Pulmonary artery endothelial cell (primary cell): Measurements from ENCODE around the gene H1-8. TPM values are rescaled to one million over a fixed set of nuclear protein-coding genes. Genes with fewer than 3 reads are reported as not detected.
A peak's percentile ranks its signal among the peaks of the same experiment; 100 is the strongest.

Experiments
- DNase-seq: peaks from one replicate; pipeline ENCODE4 v3.0.0-alpha.2; 2011; ENCODE audit warnings: low read depth, low spot score
- total RNA-seq: library from RNA; depleted of rRNA; stranded (reverse); fragments of >200 nt; gene quantifications from 2 replicates; pipeline ENCODE4 v1.2.3, GENCODE V29; 2014

H1-8 gene
- total RNA-seq, 1 donor from 2014 or later, result not detected

DNA sequence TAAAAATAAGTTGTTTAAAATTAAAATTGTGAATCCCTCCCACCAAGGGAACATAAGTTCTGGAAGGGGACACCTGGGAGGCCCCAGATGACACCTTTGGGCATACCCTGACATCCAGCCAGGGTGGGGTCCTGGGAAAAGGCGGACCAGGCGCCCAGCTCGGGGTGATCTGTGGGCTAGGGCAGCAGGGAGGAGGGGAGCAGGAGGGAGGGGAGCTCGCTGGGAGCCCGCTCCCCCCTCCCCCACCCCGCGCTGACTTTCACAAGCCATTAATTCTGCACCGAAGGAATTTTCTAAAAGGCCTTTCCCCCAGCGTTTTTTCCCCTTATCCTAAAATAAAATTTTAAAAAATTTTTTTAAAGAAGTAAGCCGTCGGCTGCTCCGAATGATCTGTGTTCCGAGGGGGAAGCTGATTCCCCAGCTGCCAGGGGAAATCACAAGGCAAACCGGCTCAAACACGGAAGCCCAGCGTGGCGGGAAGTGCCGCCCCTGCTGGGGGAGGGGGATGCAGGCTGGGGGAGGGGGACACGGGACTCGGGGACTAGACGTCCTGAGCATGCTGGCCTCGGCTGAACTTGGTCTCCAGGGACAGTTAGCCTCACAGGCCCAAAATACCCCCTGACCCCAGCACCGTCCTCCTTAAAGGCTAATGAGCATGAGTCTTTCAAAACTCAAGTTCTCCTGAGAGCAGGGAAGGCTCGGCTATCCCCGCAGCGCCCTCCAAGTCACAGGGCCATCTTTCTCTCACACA is 49.6 kb downstream of the H1-8 start:
- DNase-seq, result no peak

DNA sequence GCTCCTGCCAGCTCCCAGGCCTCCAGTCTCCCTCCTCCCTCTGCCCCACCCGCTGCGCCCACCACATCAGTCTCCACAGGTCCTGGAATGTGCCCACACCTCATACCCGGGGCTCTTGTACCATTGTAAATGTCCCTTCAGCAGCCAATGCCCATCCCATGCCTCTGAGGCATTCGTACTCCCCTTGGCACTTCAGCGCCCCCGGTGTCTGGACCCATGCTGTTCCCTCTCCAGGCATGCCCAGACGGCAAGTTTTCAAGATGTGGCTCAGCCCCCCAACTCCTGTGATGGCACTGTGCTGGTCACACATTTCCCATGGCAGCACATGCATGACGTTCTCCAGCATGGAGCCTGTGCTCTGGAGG is 50.2 kb downstream of the H1-8 start:
- no peak for DNase-seq

DNA sequence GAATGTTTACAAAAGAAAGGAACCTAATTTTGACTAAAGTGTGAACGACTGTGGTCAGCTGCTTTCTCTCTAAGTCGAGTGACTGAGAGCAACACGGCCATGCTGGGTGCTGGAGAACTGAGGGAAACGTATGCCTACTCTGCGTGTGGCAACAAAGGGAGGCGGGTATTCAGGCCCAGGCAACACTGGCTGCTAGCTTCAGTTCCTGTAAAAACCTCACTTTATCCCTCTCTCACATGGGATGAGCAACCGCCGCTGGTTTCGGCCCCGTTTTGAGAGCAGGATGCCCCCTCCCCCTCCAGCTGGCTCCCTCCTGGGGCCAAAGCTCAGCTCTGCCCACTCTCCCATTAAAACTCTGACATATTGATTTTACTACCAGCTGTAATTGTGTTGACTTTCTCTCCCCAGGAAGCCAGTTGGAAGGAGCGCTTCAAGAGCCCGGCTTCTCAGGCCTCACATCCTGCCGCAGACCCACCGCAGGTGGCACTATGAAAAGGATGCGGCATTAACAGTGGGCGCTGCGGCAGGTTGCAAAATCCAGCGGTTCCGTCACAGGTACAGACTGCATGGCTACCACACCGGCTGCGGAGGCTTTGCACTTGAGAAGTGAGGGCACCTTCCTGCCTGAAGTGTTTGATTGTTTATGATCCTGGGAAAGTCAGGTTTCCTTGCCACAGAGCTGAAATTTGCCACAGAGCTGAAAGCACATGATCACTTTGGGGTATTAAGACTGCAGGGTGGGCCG is 50.8 kb downstream of the H1-8 start:
- no peak for DNase-seq

DNA sequence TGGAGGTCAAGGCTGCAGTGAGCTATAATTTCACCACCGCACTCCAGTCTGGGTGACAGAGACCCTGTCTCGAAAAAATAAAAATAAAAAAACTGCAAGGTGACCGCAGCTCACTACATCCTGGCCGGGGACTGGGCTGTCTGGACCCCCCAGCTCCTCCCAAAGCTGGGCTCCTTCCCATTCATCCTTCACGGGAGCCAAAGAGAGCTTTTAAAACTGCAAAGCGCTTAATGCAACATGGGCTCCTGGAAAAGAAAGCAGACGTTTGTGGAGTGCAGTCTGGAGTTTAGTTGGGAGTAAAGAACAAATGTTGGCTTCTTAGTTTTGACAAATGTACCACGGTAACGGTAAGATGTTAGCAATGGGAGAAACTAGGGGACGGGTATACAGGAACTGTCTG is 51.4 kb downstream of the H1-8 start:
- no peak for DNase-seq

DNA sequence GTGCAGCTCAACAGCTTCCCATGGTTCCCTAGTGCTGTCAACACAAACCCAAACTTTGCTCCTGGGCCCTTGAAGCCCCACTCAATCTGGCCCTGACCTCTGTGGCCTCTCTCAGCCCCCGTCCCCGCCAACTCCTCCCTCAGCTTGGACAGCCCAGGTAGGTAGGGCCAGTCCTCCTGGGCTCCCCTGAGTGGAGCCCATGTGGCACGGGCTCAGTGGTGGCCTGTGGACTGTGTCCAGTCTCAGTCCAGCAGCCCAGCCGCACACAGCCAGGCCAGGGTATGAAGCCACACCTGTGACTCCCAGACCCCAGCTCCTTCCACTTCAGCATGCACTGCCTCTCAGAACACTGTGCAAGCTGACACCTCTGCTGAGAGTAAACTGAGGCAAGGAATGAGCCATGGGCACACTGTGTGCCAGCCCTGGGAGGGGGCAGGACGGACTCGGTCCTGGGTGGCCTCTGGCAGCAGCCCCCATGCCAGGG is 52.0 kb downstream of the H1-8 start:
- DNase-seq, result no peak

DNA sequence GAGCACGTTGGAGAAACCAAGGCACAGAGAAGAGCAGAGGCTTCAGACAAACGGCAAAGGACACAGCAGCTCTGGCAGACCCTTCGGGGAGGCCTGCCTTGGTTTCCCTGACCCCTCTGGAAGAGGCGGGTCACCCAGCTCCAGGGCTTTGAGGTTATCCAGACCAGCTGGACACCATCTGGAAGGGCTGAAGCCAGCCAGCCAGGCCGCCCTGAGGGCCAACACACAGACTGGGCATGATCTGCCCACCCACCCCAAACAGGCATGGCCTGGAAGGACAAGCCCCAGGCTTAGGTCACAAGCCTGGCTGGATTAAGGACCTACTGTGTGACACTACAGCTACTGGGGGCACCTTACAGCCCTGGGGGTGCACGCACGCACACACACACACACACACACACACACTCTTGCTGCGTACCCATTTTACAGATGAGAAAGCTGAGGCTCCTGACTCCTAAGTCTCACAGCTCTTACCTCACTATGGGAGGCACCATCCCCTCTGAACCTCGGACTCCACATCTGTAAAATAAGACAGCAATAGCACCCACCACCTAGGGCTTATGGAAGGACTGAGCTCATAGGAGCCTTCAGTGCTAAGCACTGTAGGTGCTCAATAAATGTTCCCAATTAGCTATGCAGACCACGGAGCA is 52.7 kb downstream of the H1-8 start:
- no peak for DNase-seq

DNA sequence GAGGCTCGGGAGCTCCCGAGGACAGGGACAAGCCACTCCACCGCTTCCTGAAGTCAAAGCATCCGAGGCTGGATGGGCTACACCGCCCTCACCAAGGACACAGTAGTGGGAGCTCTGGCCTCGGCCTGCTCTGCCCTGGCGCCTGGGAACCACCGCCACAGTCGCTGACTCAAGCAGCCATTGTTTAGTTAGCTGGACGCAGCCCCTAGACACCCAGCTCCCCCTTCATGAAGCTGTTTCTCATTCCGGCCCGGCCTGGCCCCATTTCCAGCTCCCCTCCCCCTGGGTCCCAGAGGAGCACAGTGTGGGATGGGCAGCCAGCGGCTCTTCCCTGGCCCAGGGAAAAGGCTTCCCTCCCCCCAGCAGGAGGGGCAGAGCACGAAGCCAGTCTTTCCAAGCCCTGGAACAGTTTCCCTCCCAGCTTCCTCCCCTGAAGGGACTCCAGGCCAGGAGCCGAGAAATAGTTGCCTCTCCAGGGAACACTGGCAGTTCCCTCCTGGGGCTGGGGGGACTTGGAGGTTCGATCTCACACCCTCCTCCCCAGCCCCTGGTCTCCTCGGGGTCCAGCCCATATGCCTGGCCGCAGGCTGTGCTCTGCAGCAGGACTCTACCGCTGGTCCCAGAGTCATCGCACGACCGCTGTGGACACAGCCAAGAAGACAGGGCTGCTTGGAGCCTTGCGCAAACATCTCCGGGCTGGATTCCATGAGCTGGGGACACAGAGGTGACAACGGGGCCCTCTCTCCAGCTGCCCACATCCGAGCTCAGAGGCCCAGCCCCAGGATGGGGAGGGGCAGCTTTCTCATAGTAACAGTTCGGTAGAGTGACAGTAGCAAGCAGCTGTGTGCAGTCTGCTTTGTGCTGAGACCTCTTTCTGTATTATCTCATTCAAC is 53.5 kb downstream of the H1-8 start:
- DNase-seq, result peak; percentile 93

DNA sequence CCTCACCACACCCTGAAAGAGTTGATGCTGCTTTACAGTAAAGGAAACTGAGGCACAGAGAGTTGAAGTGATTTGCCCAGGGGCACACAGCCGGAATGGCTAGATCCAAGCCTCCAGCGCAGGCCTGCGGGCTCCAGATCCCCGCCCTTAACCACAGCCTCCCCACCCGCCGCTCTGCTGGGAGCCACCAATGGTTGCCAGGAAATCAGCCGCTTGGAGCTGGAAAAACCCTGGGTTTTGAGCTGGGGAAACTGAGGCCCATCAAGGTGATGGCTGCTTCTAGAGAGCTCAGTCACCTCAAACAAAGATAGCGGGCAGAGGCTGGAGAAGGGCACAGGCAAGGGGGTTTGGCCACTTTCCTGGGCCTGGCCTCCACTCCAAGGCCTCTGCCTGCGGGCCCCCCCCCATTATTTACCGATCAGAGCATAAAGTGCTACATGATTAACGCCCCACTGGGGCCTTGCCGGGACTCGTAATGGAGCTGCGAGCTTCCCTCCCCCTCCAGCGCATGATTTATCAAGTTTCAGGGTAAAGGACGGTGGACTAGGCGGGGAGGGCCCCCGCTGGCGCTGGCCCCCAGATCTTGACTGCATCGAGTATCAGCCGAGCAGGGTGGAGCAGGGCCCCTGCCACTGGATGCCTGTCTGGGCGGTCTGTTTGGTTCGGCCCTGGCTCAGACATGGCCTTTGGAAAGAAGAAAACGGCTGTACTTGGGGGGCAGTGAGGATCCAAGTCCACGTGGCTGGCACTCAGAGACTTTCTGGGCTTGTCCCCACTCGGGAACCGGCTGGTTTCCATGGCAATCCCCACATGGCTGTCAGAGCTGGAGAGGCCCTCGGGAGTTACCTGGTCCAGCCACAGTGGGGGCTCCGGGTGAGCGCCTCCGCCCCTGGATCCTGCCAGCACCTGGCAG is 54.4 kb downstream of the H1-8 start:
- DNase-seq, result no peak

DNA sequence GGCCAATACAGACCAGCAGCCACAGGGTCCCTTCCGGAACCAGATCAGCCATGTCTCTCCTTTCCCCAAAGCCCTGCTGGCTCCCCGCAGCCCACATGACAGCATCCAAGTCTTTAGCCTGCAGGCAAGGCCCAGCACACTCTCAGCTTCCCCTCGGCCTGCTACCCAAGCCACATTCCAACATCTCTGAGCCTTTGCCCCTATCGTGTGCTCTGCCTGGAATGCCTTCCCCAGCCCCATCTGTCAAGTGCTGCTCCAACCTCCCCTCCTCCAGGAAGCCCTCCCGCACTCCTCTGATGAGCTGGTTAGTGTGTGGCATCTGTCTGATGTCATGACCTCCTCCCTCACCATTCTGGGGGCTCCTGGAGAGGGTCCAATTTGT is 55.0 kb downstream of the H1-8 start:
- no peak for DNase-seq

DNA sequence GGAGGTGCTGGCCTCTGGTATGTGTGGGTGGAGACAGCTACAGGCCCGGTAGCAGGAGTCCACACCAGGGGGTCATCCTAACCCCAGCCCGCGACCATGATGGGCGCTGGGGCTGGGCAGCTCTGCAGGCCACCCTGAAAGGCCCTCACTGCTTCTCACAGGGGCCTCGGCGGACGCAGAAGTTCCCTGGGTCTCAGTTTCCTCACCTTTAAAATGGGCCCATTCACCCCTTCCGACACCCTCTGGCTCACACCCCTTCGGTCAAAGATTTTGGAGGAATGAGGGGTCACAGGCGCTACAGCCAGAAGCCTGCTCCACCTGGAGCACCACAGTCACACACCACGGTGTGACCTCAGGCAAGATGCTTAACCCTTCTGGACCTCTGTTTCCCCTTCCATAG is 55.5 kb downstream of the H1-8 start:
- DNase-seq, result no peak

DNA sequence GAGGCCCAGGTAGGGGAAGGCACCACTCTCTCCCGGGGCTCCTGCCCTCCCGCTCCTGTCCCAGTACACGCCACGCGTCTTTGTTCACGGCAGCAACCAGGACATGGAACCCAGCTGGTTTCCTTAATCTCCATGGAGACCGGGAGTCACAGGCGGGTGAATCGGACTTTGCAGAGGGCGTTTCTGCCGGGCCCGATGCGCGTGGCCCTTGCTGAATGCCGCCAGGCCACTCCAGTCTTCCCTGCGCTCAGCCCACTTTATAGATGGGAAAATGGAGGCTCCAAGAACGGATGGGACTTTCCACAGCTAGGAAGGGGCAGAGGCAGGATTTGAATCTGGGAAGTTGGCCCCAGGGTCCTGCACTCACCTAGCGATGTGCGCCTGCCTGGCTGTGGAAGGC is 56.1 kb downstream of the H1-8 start:
- DNase-seq, result peak; percentile 54

DNA sequence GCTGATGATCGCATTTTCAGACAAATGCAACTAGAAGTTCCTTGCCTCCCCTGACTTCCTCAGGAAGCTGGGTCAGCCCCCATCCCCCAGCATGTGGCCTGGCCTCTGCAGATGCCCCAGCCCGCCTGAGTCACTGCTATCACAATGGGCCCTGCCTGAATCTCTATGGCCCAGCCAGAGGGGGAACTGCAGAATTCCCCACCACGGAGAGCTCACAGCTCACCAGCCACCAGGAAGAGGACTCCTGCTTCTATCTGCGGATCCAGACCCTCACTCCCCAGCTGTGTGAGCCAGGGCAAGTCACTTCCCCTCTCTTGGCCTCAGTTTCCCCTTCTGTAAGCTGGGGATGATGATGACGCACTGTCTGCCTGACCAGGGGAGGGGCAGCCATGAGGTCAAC is 56.6 kb downstream of the H1-8 start:
- DNase-seq, result peak; percentile 92

DNA sequence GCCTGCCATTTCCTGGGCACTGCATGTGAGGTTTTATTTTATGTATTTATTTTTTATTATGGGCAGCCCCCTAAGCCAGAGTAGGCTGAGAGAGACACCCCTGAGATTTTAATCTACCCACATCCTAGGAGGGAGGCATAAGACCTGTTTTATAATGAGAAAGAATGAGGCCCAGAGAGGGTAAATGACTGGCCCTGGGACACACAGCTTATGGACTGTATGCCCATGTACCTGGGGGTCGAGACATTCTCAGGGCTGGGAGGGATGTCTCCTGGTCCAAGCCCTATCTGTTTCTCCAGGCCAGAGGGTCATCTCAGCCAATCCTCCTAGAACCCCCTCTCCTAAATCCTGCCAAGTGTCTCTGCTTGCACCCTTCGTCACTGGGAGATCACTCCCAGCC is 57.4 kb downstream of the H1-8 start:
- DNase-seq, result no peak

Other genes starting within 250 kb of the H1-8 start
- gene EFCAB12, start 114.5 kb upstream of the H1-8 start, total RNA-seq, result under 0.01 TPM in 1 of 2 replicates, not detected in the other
- gene MBD4, start 103.2 kb upstream of the H1-8 start, total RNA-seq, result 20.0 and 29.6 TPM in 2 replicates
- 22.0 and 26.7 TPM in 2 replicates for gene IFT122, start 103.0 kb upstream of the H1-8 start, total RNA-seq
- not detected in 2 replicates for gene RHO, start 14.5 kb upstream of the H1-8 start, total RNA-seq
- 236 and 339 TPM in 2 replicates for gene PLXND1, start 63.5 kb downstream of the H1-8 start, total RNA-seq